ENCODE data around the gene DVL1. TPM values are rescaled to one million over a fixed set of nuclear protein-coding genes. Genes with fewer than 3 reads are reported as not detected.

DVL1 gene
- total RNA-seq, 1 donor from 2014 or later, result 55.0 TPM

DNA sequence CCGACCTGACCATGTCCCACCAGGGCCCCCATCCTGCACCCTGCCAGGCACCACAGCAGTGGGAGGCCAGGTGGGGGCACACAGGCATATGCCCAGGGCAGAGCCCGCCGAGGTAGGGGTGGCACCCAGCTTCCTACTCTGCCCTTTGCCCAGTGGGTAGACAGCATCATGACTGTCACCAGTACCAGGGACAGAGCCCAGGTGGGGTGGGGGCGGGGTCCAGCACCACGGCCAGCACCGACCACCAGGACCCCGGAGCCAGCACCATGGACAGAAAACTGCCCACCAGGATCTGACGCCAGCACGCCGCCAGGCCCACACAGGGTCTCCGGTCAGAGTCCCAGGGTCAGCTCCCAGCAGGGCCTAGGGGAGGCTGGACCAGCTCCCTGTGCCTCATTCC lies 14.4 kb downstream of the DVL1 start:
- Mint-ChIP-seq H3K4me1 (ENCODE audit: low read depth, unreplicated experiment) (no peaks in the 10 kb centered on the region), H3K36me3 (ENCODE audit: low read depth, unreplicated experiment) (no peaks in the 10 kb centered on the region), H3K27ac (ENCODE audit: unreplicated experiment) (no peak overlapping the region), H3K27me3 (ENCODE audit: low read depth, unreplicated experiment) (no peaks in the 10 kb centered on the region), H3K4me3 (ENCODE audit: unreplicated experiment) (no peak overlapping the region), H3K9me3 (ENCODE audit: unreplicated experiment) (no peaks in the 10 kb centered on the region)
- no peak overlapping the region for H3K27ac ChIP-seq (ENCODE audit: low read depth, low read length)
- H3K4me1 ChIP-seq (ENCODE audit: insufficient read depth, low read length), result no peaks in the 10 kb centered on the region
- no peaks in the 10 kb centered on the region for H3K79me2 ChIP-seq (ENCODE audit: insufficient read depth, low read length)
- H3K27me3 ChIP-seq (ENCODE audit: insufficient read depth, low read length), result no peaks in the 10 kb centered on the region
- H3K4me2 ChIP-seq (ENCODE audit: low read length), result no peak overlapping the region
- TF ChIP-seq, protein P1, sequence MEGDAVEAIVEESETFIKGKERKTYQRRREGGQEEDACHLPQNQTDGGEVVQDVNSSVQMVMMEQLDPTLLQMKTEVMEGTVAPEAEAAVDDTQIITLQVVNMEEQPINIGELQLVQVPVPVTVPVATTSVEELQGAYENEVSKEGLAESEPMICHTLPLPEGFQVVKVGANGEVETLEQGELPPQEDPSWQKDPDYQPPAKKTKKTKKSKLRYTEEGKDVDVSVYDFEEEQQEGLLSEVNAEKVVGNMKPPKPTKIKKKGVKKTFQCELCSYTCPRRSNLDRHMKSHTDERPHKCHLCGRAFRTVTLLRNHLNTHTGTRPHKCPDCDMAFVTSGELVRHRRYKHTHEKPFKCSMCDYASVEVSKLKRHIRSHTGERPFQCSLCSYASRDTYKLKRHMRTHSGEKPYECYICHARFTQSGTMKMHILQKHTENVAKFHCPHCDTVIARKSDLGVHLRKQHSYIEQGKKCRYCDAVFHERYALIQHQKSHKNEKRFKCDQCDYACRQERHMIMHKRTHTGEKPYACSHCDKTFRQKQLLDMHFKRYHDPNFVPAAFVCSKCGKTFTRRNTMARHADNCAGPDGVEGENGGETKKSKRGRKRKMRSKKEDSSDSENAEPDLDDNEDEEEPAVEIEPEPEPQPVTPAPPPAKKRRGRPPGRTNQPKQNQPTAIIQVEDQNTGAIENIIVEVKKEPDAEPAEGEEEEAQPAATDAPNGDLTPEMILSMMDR (IDR thresholded peaks at IDR 0.05; ENCODE audit: insufficient read depth, low read depth, low read length), result no peak
- no peak for TF ChIP-seq EZH2 (IDR thresholded peaks at IDR 0.05; ENCODE audit: insufficient read depth, low read length)
- no peaks in the 10 kb centered on the region for H3K9me3 ChIP-seq (ENCODE audit: insufficient read depth, low read depth, low read length)
- H4K20me1 ChIP-seq (ENCODE audit: insufficient read depth, low read length), result peaks cover 17% of the 10 kb centered on the region
- H3K4me3 ChIP-seq (ENCODE audit: insufficient read depth, low read depth, low read length), result no peak overlapping the region
- no peaks in the 10 kb centered on the region for H3K36me3 ChIP-seq (ENCODE audit: insufficient read depth, low read length)
- FAIRE-seq (no peak), DNase-seq (ENCODE audit: low read depth) (no peak)
- H2AFZ ChIP-seq (ENCODE audit: low read depth, low read length), result no peak overlapping the region
- no peak overlapping the region for H3K9ac ChIP-seq (ENCODE audit: low read length)

DNA sequence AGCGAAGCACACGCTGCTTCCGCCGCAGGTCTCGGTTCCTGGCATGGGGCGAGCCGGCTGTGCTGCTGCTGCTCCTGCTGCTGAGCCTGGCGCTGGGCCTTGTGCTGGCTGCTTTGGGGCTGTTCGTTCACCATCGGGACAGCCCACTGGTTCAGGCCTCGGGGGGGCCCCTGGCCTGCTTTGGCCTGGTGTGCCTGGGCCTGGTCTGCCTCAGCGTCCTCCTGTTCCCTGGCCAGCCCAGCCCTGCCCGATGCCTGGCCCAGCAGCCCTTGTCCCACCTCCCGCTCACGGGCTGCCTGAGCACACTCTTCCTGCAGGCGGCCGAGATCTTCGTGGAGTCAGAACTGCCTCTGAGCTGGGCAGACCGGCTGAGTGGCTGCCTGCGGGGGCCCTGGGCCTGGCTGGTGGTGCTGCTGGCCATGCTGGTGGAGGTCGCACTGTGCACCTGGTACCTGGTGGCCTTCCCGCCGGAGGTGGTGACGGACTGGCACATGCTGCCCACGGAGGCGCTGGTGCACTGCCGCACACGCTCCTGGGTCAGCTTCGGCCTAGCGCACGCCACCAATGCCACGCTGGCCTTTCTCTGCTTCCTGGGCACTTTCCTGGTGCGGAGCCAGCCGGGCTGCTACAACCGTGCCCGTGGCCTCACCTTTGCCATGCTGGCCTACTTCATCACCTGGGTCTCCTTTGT lies 15.5 kb downstream of the DVL1 start:
- Histone ChIP-seq H4K20me1 (ENCODE audit: insufficient read depth, low read length) (peaks cover 28% of the 10 kb centered on the region), H3K4me1 (ENCODE audit: insufficient read depth, low read length) (no peaks in the 10 kb centered on the region), H3K4me2 (ENCODE audit: low read length) (no peak overlapping the region), H3K4me3 (ENCODE audit: insufficient read depth, low read depth, low read length) (no peak overlapping the region), H3K27ac (ENCODE audit: low read depth, low read length) (no peak overlapping the region), H3K9me3 (ENCODE audit: insufficient read depth, low read depth, low read length) (no peaks in the 10 kb centered on the region), H3K36me3 (ENCODE audit: insufficient read depth, low read length) (no peaks in the 10 kb centered on the region), H3K27me3 (ENCODE audit: insufficient read depth, low read length) (no peaks in the 10 kb centered on the region), H2AFZ (ENCODE audit: low read depth, low read length) (no peak overlapping the region), H3K9ac (ENCODE audit: low read length) (no peak overlapping the region), H3K79me2 (ENCODE audit: insufficient read depth, low read length) (no peaks in the 10 kb centered on the region)
- no peaks in the 10 kb centered on the region for H3K9me3 Mint-ChIP-seq (ENCODE audit: unreplicated experiment)
- DNase-seq (ENCODE audit: low read depth) (no peak), FAIRE-seq (no peak)
- no peaks in the 10 kb centered on the region for H3K36me3 Mint-ChIP-seq (ENCODE audit: low read depth, unreplicated experiment)
- no peak overlapping the region for H3K27ac Mint-ChIP-seq (ENCODE audit: unreplicated experiment)
- H3K27me3 Mint-ChIP-seq (ENCODE audit: low read depth, unreplicated experiment), result no peaks in the 10 kb centered on the region
- no peak overlapping the region for H3K4me3 Mint-ChIP-seq (ENCODE audit: unreplicated experiment)
- no peaks in the 10 kb centered on the region for H3K4me1 Mint-ChIP-seq (ENCODE audit: low read depth, unreplicated experiment)
- TF ChIP-seq EZH2 (IDR thresholded peaks at IDR 0.05; ENCODE audit: insufficient read depth, low read length), result no peak
- TF ChIP-seq, protein P1 (IDR thresholded peaks at IDR 0.05; ENCODE audit: insufficient read depth, low read depth, low read length), result no peak

- TF ChIP-seq, protein P1 (IDR thresholded peaks at IDR 0.05; ENCODE audit: insufficient read depth, low read depth, low read length), result no peak
- no peak for TF ChIP-seq EZH2 (IDR thresholded peaks at IDR 0.05; ENCODE audit: insufficient read depth, low read length)
- H3K9ac ChIP-seq (ENCODE audit: low read length), result no peak overlapping the region
- FAIRE-seq (no peak), DNase-seq (ENCODE audit: low read depth) (no peak)
- H3K9me3 Mint-ChIP-seq (ENCODE audit: unreplicated experiment), result no peaks in the 10 kb centered on the region
- no peak overlapping the region for H2AFZ ChIP-seq (ENCODE audit: low read depth, low read length)
- no peaks in the 10 kb centered on the region for H3K36me3 Mint-ChIP-seq (ENCODE audit: low read depth, unreplicated experiment)
- no peaks in the 10 kb centered on the region for H3K4me1 ChIP-seq (ENCODE audit: insufficient read depth, low read length)
- H3K4me2 ChIP-seq (ENCODE audit: low read length), result no peak overlapping the region
- no peak overlapping the region for H3K27ac Mint-ChIP-seq (ENCODE audit: unreplicated experiment)
- no peaks in the 10 kb centered on the region for H3K9me3 ChIP-seq (ENCODE audit: insufficient read depth, low read depth, low read length)
- H3K4me3 ChIP-seq (ENCODE audit: insufficient read depth, low read depth, low read length), result no peak overlapping the region
- no peaks in the 10 kb centered on the region for H3K4me1 Mint-ChIP-seq (ENCODE audit: low read depth, unreplicated experiment)
- H3K27me3 ChIP-seq (ENCODE audit: insufficient read depth, low read length), result no peaks in the 10 kb centered on the region
- H3K36me3 ChIP-seq (ENCODE audit: insufficient read depth, low read length), result no peaks in the 10 kb centered on the region
- no peaks in the 10 kb centered on the region for H3K27me3 Mint-ChIP-seq (ENCODE audit: low read depth, unreplicated experiment)
- H3K27ac ChIP-seq (ENCODE audit: low read depth, low read length), result no peak overlapping the region
- H3K4me3 Mint-ChIP-seq (ENCODE audit: unreplicated experiment), result no peak overlapping the region
- no peaks in the 10 kb centered on the region for H3K79me2 ChIP-seq (ENCODE audit: insufficient read depth, low read length)
- H4K20me1 ChIP-seq (ENCODE audit: insufficient read depth, low read length), result peaks cover 30% of the 10 kb centered on the region
Observed at GRCh38 chr1:1332774-1333480, 16.3 kb downstream of the DVL1 start.
